Measurements from ENCODE around the gene TMEM203. TPM values are rescaled to one million over a fixed set of nuclear protein-coding genes. Genes with fewer than 3 reads are reported as not detected.

The TMEM203 gene
- total and polyA plus RNA-seq, 10 of the 15 experiments (the other 5 are each of a cell fraction or from before 2014, with no cell fraction given): 7.2 to 68.1 (median 33.8) TPM

- Histone ChIP-seq H3K79me2 (ENCODE audit: control insufficient read depth, insufficient read depth, low read length) (peaks cover 30% of the 10 kb centered on the region), H3K4me2 (ENCODE audit: control insufficient read depth, insufficient read depth) (peak overlapping the region; percentile 91), H4K20me1 (ENCODE audit: control insufficient read depth, insufficient read depth) (peaks cover 4% of the 10 kb centered on the region; the same call in 1 of the 2 replicates), H3K27me3 (replicated peaks in 1 of 2; ENCODE audit: control insufficient read depth in 2 of 2, insufficient read depth in 2 of 2, low read length in 1 of 2) (no peaks in the 10 kb centered on the region), H3K9ac (ENCODE audit: control insufficient read depth, insufficient read depth, low read length) (peak overlapping the region; percentile 63), H3K9me3 (replicated peaks; ENCODE audit: control insufficient read depth, insufficient read depth, low read length) (no peaks in the 10 kb centered on the region), H3K27ac (ENCODE audit: control insufficient read depth, insufficient read depth) (peak overlapping the region; percentile 35; the same call in 1 of the 2 replicates), H2AFZ (ENCODE audit: control insufficient read depth, low read depth, low read length) (no peak overlapping the region), H3K4me1 (ENCODE audit: control insufficient read depth, insufficient read depth, low read length) (peaks cover 30% of the 10 kb centered on the region), H3K36me3 (ENCODE audit: control insufficient read depth in 2 of 2, insufficient read depth in 2 of 2, low read length in 1 of 2) (peaks cover 8 to 14% of the 10 kb centered on the region in 2 experiments), H3K4me3 (peak overlapping the region; percentile 98)
- in situ Hi-C loops (cut with MboI) (no loop called here), intact Hi-C loops (cut with micrococcal nuclease; ENCODE audit: unreplicated experiment) (no loop called here)
- no peak for TF ChIP-seq NR2C2 (IDR thresholded peaks at IDR 0.05; ENCODE audit: borderline replicate concordance, control insufficient read depth, insufficient read length, low read depth)
- TF ChIP-seq ZNF24 (IDR thresholded peaks at IDR 0.05): no peak
- TF ChIP-seq, protein P1, sequence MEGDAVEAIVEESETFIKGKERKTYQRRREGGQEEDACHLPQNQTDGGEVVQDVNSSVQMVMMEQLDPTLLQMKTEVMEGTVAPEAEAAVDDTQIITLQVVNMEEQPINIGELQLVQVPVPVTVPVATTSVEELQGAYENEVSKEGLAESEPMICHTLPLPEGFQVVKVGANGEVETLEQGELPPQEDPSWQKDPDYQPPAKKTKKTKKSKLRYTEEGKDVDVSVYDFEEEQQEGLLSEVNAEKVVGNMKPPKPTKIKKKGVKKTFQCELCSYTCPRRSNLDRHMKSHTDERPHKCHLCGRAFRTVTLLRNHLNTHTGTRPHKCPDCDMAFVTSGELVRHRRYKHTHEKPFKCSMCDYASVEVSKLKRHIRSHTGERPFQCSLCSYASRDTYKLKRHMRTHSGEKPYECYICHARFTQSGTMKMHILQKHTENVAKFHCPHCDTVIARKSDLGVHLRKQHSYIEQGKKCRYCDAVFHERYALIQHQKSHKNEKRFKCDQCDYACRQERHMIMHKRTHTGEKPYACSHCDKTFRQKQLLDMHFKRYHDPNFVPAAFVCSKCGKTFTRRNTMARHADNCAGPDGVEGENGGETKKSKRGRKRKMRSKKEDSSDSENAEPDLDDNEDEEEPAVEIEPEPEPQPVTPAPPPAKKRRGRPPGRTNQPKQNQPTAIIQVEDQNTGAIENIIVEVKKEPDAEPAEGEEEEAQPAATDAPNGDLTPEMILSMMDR (IDR thresholded peaks at IDR 0.05 in 2 of 3, conservative IDR thresholded peaks at IDR 0.05 in 1 of 3; ENCODE audit: control insufficient read depth in 2 of 3, extremely low read depth in 1 of 3, insufficient read depth in 1 of 3, low read depth in 3 of 3, low read length in 3 of 3): no peak
- TF ChIP-seq BRCA1 (IDR thresholded peaks at IDR 0.05; ENCODE audit: low read depth, low read length): no peak
- TF ChIP-seq MXI1 (IDR thresholded peaks at IDR 0.05; ENCODE audit: low read depth, low read length): no peak
- peak; percentile 9; the same call in 1 of the 2 replicates for TF ChIP-seq BACH1 (IDR thresholded peaks at IDR 0.05; ENCODE audit: borderline replicate concordance)
- TF ChIP-seq POLR2AphosphoS2 (IDR thresholded peaks at IDR 0.05; ENCODE audit: low read depth, low read length): 0 out of 2 replicates have a peak, but pooled peaks have one; percentile 47
- ChIA-PET CTCF (interaction anchor here (0.6 to 0.9 kb wide), 3 partner anchors 12 to 202 kb away, joined by 3 to 6 read pairs (median 3); no protein-coding TSS in a partner anchor), RAD21 (ENCODE audit: unreplicated experiment) (interaction anchor here (0.6 to 0.8 kb wide), 2 partner anchors 11 to 284 kb away, joined by 3 read pairs; no protein-coding TSS in a partner anchor), POLR2A (interaction anchor here (0.6 to 9.2 kb wide), 6 partner anchors 13 to 92 kb away, joined by 3 to 112 read pairs (median 4); partner anchors contain the start of genes NELFB and TOR4A), SMC1A (ENCODE audit: uncharacterized antibody, unreplicated experiment) (interaction anchor here (1.0 to 1.1 kb wide), 2 partner anchors 20 to 59 kb away, joined by 3 to 4 read pairs; partner anchors contain the start of genes NRARP and RNF208)
- no TSS peak for BruUV-seq (replicated peaks)
- WGBS (ENCODE audit: insufficient coverage, insufficient replicate concordance, low lambda C conversion rate, missing lambda C conversion rate): 63% methylated on average over 34 of the region's 36 CpGs
- FAIRE-seq (no peak), DNase-seq (ENCODE audit: low read depth, low spot score) (no peak), ATAC-seq (no peak)
Observed at GRCh38 chr9:137242269-137243203, 37.1 kb upstream of the TMEM203 start.

Measured in GM12878 (cell line).